Caco-2 (cell line): Measurements from ENCODE around the gene DYNLT3. TPM values are rescaled to one million over a fixed set of nuclear protein-coding genes. Genes with fewer than 3 reads are reported as not detected.

ENCODE experiments used
- BruUV-seq: library from RNA; stranded (reverse); fragments of 400-500 nt; replicated peaks from 2 replicates; lab custom pipeline; 2021; lab: Mats Ljungman, UMichigan
- CTCF ChIA-PET: fragments of 300-600 bp; sonication (Branson Sonifier 250); formaldehyde crosslinking; loops from one replicate; lab custom pipeline; 2022; ENCODE audit warnings: antibody characterized with exemption; lab: Charles Lee
- POLR2A ChIA-PET: fragments of 300-600 bp; sonication (Branson Sonifier 250); formaldehyde crosslinking; loops from one replicate; lab custom pipeline; 2022; ENCODE audit warnings: antibody characterized with exemption; lab: Charles Lee
- DNase-seq, 2 experiments: peaks; one replicate each; pipeline versions ENCODE4 v3.0.0 to v3.0.0-alpha.2; 2020 to 2022
- H3K27me3 ChIP-seq: replicated peaks from 2 replicates; pipeline ENCODE4 v1.6.0; 2011; ENCODE audit warnings: low read length; ENCODE audit not compliant: control insufficient read depth, insufficient read depth
- H3K36me3 ChIP-seq: 2 replicates; pipeline ENCODE4 v1.5.1; 2011; ENCODE audit warnings: low read length; ENCODE audit not compliant: control insufficient read depth, insufficient read depth
- H3K4me1 ChIP-seq: fragments of 250-450 bp; sonication (Bioruptor Pico); 2 replicates; pipeline ENCODE4 v1.5.1; 2020; ENCODE audit warnings: mild to moderate bottlenecking
- H3K4me3 ChIP-seq: 2 replicates; pipeline ENCODE4 v1.5.1; 2011; ENCODE audit warnings: low read depth, mild to moderate bottlenecking, control low read depth, low read length
- H3K9me3 ChIP-seq: fragments of 250-450 bp; sonication (Bioruptor Pico); 2 replicates; pipeline ENCODE4 v1.5.1; 2020; ENCODE audit warnings: mild to moderate bottlenecking, moderate library complexity
- H3K27ac Mint-ChIP-seq: one replicate; pipeline ENCODE4 v1.8.0; 2022; ENCODE audit warnings: mixed read lengths; ENCODE audit not compliant: unreplicated experiment
- H3K27me3 Mint-ChIP-seq: one replicate; pipeline ENCODE4 v1.8.0; 2022; ENCODE audit warnings: mixed read lengths; ENCODE audit not compliant: insufficient read depth, unreplicated experiment
- H3K36me3 Mint-ChIP-seq: one replicate; pipeline ENCODE4 v1.8.0; 2022; ENCODE audit warnings: mild to moderate bottlenecking, mixed read lengths; ENCODE audit not compliant: insufficient read depth, unreplicated experiment
- H3K4me1 Mint-ChIP-seq: one replicate; pipeline ENCODE4 v1.8.0; 2022; ENCODE audit warnings: low read depth, mixed read lengths; ENCODE audit not compliant: unreplicated experiment
- H3K4me3 Mint-ChIP-seq: one replicate; pipeline ENCODE4 v1.8.0; 2022; ENCODE audit warnings: mild to moderate bottlenecking, moderate library complexity, mixed read lengths; ENCODE audit not compliant: unreplicated experiment
- H3K9me3 Mint-ChIP-seq: one replicate; pipeline ENCODE4 v1.8.0; 2022; ENCODE audit warnings: mixed read lengths; ENCODE audit not compliant: unreplicated experiment
- CTCF ChIP-seq, 2 experiments: fragments of 200-600 bp in 1 of 2; IDR thresholded peaks; 1 replicate in 1 of 2; 2 replicates in 1 of 2; pipeline versions ENCODE4 v1.5.1 to v1.8.0; 2011 to 2022; ENCODE audit warnings: antibody characterized with exemption in 1 of 2, control low read depth in 1 of 2, inconsistent platforms in 1 of 2, low read depth in 1 of 2, low read length in 1 of 2, mild to moderate bottlenecking in 1 of 2, moderate library complexity in 1 of 2; ENCODE audit not compliant: insufficient read depth in 1 of 2, severe bottlenecking in 1 of 2, unreplicated experiment in 1 of 2
- intact Hi-C: fragments of 100-400 bp; cut with micrococcal nuclease; formaldehyde crosslinking; loops from one replicate; pipeline ENCODE4 v1.10.0; 2022; ENCODE audit not compliant: unreplicated experiment
- total RNA-seq: library from RNA; stranded (reverse); gene quantifications from 2 replicates; pipeline ENCODE4 v1.2.3, GENCODE V29; 2022

The DYNLT3 gene
- total RNA-seq, 1 experiment from 2014 or later: 26.9 TPM

DNA sequence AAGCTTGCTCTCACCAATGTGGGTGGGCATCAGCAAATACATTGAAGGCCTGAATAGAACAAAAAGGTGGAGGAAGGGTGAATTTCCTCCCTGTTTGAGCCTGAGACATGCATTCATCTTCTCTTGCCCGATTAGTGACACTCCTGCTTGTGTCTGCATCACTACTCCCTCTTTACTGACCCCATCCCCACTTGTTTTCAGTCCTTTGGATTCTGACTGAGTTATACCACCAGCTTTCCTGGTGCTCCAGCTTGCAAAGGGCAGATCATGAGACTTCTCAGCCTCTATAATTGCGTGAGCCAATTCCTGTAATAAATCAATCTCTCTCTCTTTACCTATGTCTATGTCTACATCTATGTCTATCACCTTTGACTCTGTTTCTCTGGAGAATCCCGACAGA lies 47.4 kb upstream of the DYNLT3 start:
- Histone ChIP-seq H3K4me3 (no peak overlapping the region), H3K27me3 (no peaks in the 10 kb centered on the region), H3K4me1 (no peaks in the 10 kb centered on the region), H3K36me3 (no peaks in the 10 kb centered on the region), H3K9me3 (no peaks in the 10 kb centered on the region)
- no TSS peak for BruUV-seq
- no peak overlapping the region for H3K27ac Mint-ChIP-seq
- H3K4me1 Mint-ChIP-seq: no peaks in the 10 kb centered on the region
- TF ChIP-seq CTCF (IDR thresholded peaks at IDR 0.05; ENCODE audit: insufficient read depth in 1 of 2, low read depth in 1 of 2, low read length in 1 of 2, severe bottlenecking in 1 of 2, unreplicated experiment in 1 of 2): no peak
- H3K27me3 Mint-ChIP-seq: no peaks in the 10 kb centered on the region
- H3K36me3 Mint-ChIP-seq: no peaks in the 10 kb centered on the region
- no peaks in the 10 kb centered on the region for H3K9me3 Mint-ChIP-seq
- DNase-seq: no peak
- H3K4me3 Mint-ChIP-seq: no peak overlapping the region
- POLR2A ChIA-PET: no interaction called here
- CTCF ChIA-PET: no interaction called here
- intact Hi-C loops: no loop called here

DNA sequence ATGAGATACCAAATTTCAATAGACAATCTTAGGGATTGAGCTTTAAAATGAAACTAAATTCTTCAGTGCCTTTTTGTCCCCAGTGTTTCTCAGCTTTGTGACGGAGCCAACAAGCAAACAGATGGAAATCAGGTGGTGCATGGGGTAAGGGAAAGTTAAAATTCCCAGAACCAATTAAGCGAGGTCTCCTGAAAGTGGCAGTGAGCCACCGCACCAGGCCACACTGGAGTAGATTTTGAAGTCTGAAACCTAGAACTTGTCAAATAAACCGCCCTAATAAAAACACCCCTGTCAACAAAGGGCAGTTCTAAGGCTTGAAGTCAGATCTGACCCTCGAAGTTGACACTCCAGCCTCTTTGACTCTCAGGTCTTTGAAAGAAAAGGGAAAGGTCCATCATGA lies 40.6 kb upstream of the DYNLT3 start:
- Mint-ChIP-seq H3K9me3 (no peaks in the 10 kb centered on the region), H3K27ac (no peak overlapping the region), H3K27me3 (no peaks in the 10 kb centered on the region), H3K36me3 (no peaks in the 10 kb centered on the region), H3K4me1 (no peaks in the 10 kb centered on the region), H3K4me3 (no peak overlapping the region)
- Histone ChIP-seq H3K4me3 (no peak overlapping the region), H3K4me1 (peaks cover 10% of the 10 kb centered on the region), H3K36me3 (no peaks in the 10 kb centered on the region), H3K27me3 (no peaks in the 10 kb centered on the region), H3K9me3 (no peaks in the 10 kb centered on the region)
- no peak for DNase-seq
- no TSS peak for BruUV-seq
- TF ChIP-seq CTCF (IDR thresholded peaks at IDR 0.05; ENCODE audit: insufficient read depth in 1 of 2, low read depth in 1 of 2, low read length in 1 of 2, severe bottlenecking in 1 of 2, unreplicated experiment in 1 of 2): no peak
- ChIA-PET CTCF (no interaction called here), POLR2A (no interaction called here)
- intact Hi-C loops: no loop called here

GRCh38 chrX:37887347-37887746 lies 40.0 kb upstream of the DYNLT3 start:
- Mint-ChIP-seq H3K4me1 (peaks cover 6% of the 10 kb centered on the region), H3K27me3 (no peaks in the 10 kb centered on the region), H3K9me3 (no peaks in the 10 kb centered on the region), H3K36me3 (no peaks in the 10 kb centered on the region), H3K4me3 (no peak overlapping the region), H3K27ac (no peak overlapping the region)
- intact Hi-C loops: no loop called here
- no peak overlapping the region for H3K4me3 ChIP-seq
- TF ChIP-seq CTCF (IDR thresholded peaks at IDR 0.05; ENCODE audit: insufficient read depth in 1 of 2, low read depth in 1 of 2, low read length in 1 of 2, severe bottlenecking in 1 of 2, unreplicated experiment in 1 of 2): no peak
- DNase-seq: no peak
- no TSS peak for BruUV-seq
- POLR2A ChIA-PET: no interaction called here
- CTCF ChIA-PET: no interaction called here
- H3K9me3 ChIP-seq: no peaks in the 10 kb centered on the region
- H3K27me3 ChIP-seq: no peaks in the 10 kb centered on the region
- no peaks in the 10 kb centered on the region for H3K36me3 ChIP-seq
- peaks cover 10% of the 10 kb centered on the region for H3K4me1 ChIP-seq
